Endodermal cell (in vitro differentiated cells): ENCODE results near the gene HTR3A. TPM values are rescaled to one million over a fixed set of nuclear protein-coding genes. Genes with fewer than 3 reads are reported as not detected.

Experiments
- DNase-seq: peaks from one replicate; pipeline ENCODE4 v3.0.0-alpha.2; 2017
- H3K27ac ChIP-seq: 2 replicates; pipeline ENCODE4 v1.5.1; 2013; ENCODE audit warnings: mild to moderate bottlenecking, low read depth, low read length, moderate library complexity
- H3K27me3 ChIP-seq: 2 replicates; pipeline ENCODE4 v1.6.1; 2013; ENCODE audit warnings: mild to moderate bottlenecking, low read length, moderate library complexity; ENCODE audit not compliant: insufficient read depth, control insufficient read depth, poor library complexity, severe bottlenecking
- H3K36me3 ChIP-seq: 2 replicates; pipeline ENCODE4 v1.7.0; 2013; ENCODE audit warnings: mild to moderate bottlenecking, low read length, moderate library complexity; ENCODE audit not compliant: control insufficient read depth, insufficient read depth
- H3K4me1 ChIP-seq: one replicate; pipeline ENCODE4 v1.7.0; 2013; ENCODE audit warnings: low read length; ENCODE audit not compliant: control insufficient read depth, insufficient read depth
- H3K4me3 ChIP-seq: 2 replicates; pipeline ENCODE4 v1.5.1; 2013; ENCODE audit warnings: mild to moderate bottlenecking, low read length, moderate library complexity
- H3K9ac ChIP-seq: 2 replicates; pipeline ENCODE4 v1.6.1; 2013; ENCODE audit warnings: mild to moderate bottlenecking, low read length, moderate library complexity; ENCODE audit not compliant: poor library complexity, severe bottlenecking; ENCODE audit errors: extremely low read depth
- H3K9me3 ChIP-seq: 2 replicates; pipeline ENCODE4 v1.6.1; 2013; ENCODE audit warnings: mild to moderate bottlenecking, low read length, moderate library complexity; ENCODE audit not compliant: control insufficient read depth
- H3K27ac Mint-ChIP-seq: 2 replicates; pipeline ENCODE4 v1.8.0; 2020; ENCODE audit warnings: mixed read lengths
- H3K27me3 Mint-ChIP-seq: 2 replicates; pipeline ENCODE4 v1.8.0; 2021; ENCODE audit warnings: mild to moderate bottlenecking, mixed read lengths; ENCODE audit not compliant: insufficient read depth
- H3K36me3 Mint-ChIP-seq: 2 replicates; pipeline ENCODE4 v1.8.0; 2020; ENCODE audit warnings: low read depth, mixed read lengths
- H3K4me1 Mint-ChIP-seq: 2 replicates; pipeline ENCODE4 v1.8.0; 2020; ENCODE audit warnings: mixed read lengths
- H3K4me3 Mint-ChIP-seq: 2 replicates; pipeline ENCODE4 v1.8.0; 2020; ENCODE audit warnings: mild to moderate bottlenecking, moderate library complexity, mixed read lengths
- H3K9me3 Mint-ChIP-seq: 2 replicates; pipeline ENCODE4 v1.8.0; 2020; ENCODE audit warnings: mild to moderate bottlenecking, mixed read lengths
- CTCF ChIP-seq: fragments of 200-600 bp; sonication (generic); conservative IDR thresholded peaks from 2 replicates; pipeline ENCODE4 v1.5.0; 2021; ENCODE audit warnings: antibody characterized with exemption, mild to moderate bottlenecking
- WGBS, 2 experiments: methylation state at CpG; one replicate each; pipeline versions ENCODE4 v1.1.5 to v1.1.7; 2013; ENCODE audit warnings: missing lambda C conversion rate in 2 of 2, mixed read lengths in 1 of 2; ENCODE audit not compliant: insufficient coverage in 1 of 2, insufficient read length in 1 of 2; 5-methylcytosine and 5-hydroxymethylcytosine counted together
- total RNA-seq, 2 donors: library from RNA; stranded (reverse); fragmentation: NEBNext Ultra II Directional in 1 of 2; extraction: Animal tissue kit (Norgen Biotek cat#: 25700) in 1 of 2; gene quantifications; 2 replicates in 1 of 2; 3 replicates in 1 of 2; pipeline ENCODE4 v1.2.1, GENCODE V29; 2021

The HTR3A gene
- total RNA-seq, 2 donors from 2014 or later: 0.55 TPM; not detected in 1

- Histone ChIP-seq H3K4me3 (no peak overlapping the region), H3K9me3 (no peaks in the 10 kb centered on the region), H3K27ac (no peak overlapping the region), H3K9ac (no peak overlapping the region), H3K27me3 (no peaks in the 10 kb centered on the region), H3K36me3 (no peaks in the 10 kb centered on the region), H3K4me1 (no peaks in the 10 kb centered on the region)
- Mint-ChIP-seq H3K9me3 (no peaks in the 10 kb centered on the region), H3K27me3 (peaks cover 7% of the 10 kb centered on the region), H3K4me1 (peaks cover 11% of the 10 kb centered on the region), H3K27ac (no peak overlapping the region), H3K4me3 (no peak overlapping the region), H3K36me3 (no peaks in the 10 kb centered on the region)
- WGBS, 2 experiments: 93 to 94% methylated on average over 6 to 10 of the region's 10 CpGs
- TF ChIP-seq CTCF: no peak
- DNase-seq: no peak
Measured at GRCh38 chr11:113952588-113952987, 22.3 kb upstream of the HTR3A start.

GRCh38 chr11:113954235-113954634 is 20.7 kb upstream of the HTR3A start:
- no peaks in the 10 kb centered on the region for H3K36me3 Mint-ChIP-seq
- no peak overlapping the region for H3K4me3 ChIP-seq
- H3K27me3 Mint-ChIP-seq: peaks cover 10% of the 10 kb centered on the region
- 63 to 69% methylated on average over 6 of the region's 6 CpGs for WGBS, 2 experiments
- no peaks in the 10 kb centered on the region for H3K9me3 Mint-ChIP-seq
- no peaks in the 10 kb centered on the region for H3K9me3 ChIP-seq
- H3K27me3 ChIP-seq: no peaks in the 10 kb centered on the region
- H3K4me1 ChIP-seq: no peaks in the 10 kb centered on the region
- H3K27ac ChIP-seq: no peak overlapping the region
- no peak overlapping the region for H3K4me3 Mint-ChIP-seq
- DNase-seq: no peak
- H3K9ac ChIP-seq: no peak overlapping the region
- TF ChIP-seq CTCF: no peak
- peaks cover 18% of the 10 kb centered on the region for H3K4me1 Mint-ChIP-seq
- H3K36me3 ChIP-seq: no peaks in the 10 kb centered on the region
- no peak overlapping the region for H3K27ac Mint-ChIP-seq

- H3K4me3 ChIP-seq: no peak overlapping the region
- no peak overlapping the region for H3K27ac Mint-ChIP-seq
- no peak overlapping the region for H3K27ac ChIP-seq
- H3K27me3 ChIP-seq: no peaks in the 10 kb centered on the region
- WGBS, 2 experiments: 86 to 87% methylated on average over 6 to 9 of the region's 9 CpGs
- DNase-seq: no peak
- no peak overlapping the region for H3K4me3 Mint-ChIP-seq
- no peak overlapping the region for H3K9ac ChIP-seq
- H3K4me1 ChIP-seq: no peaks in the 10 kb centered on the region
- H3K4me1 Mint-ChIP-seq: peaks cover 15% of the 10 kb centered on the region
- H3K36me3 ChIP-seq: no peaks in the 10 kb centered on the region
- H3K9me3 Mint-ChIP-seq: no peaks in the 10 kb centered on the region
- no peak for TF ChIP-seq CTCF
- H3K36me3 Mint-ChIP-seq: no peaks in the 10 kb centered on the region
- no peaks in the 10 kb centered on the region for H3K9me3 ChIP-seq
- peaks cover 8% of the 10 kb centered on the region for H3K27me3 Mint-ChIP-seq
Measured at GRCh38 chr11:113956986-113957385, 17.9 kb upstream of the HTR3A start.
